WTC11 (cell line): ENCODE measurements around the gene GATA2.

Experiments used
- ERG ChIP-seq: fragments of 250-450 bp; sonication (Bioruptor Pico); IDR thresholded peaks from 2 replicates; pipeline ENCODE4 v1.8.0; 2021; ENCODE audit warnings: mild to moderate bottlenecking
- SP1 ChIP-seq: sonication (generic); formaldehyde crosslinking; conservative IDR thresholded peaks from 2 replicates; pipeline ENCODE4 v1.8.1; 2022; ENCODE audit warnings: missing genetic modification reagents
- TEAD4 ChIP-seq: sonication (generic); formaldehyde crosslinking; IDR thresholded peaks from 2 replicates; pipeline ENCODE4 v1.8.0; 2022; ENCODE audit warnings: mild to moderate bottlenecking, missing genetic modification reagents
- TF ChIP-seq, protein P1 (sequence below): sonication (generic); formaldehyde crosslinking; IDR thresholded peaks from 2 replicates; pipeline ENCODE4 v1.8.1; 2023; ENCODE audit warnings: mild to moderate bottlenecking, missing genetic modification reagents, moderate library complexity

GRCh38 chr3:128438488-128439072 is 54.4 kb downstream of the GATA2 start:
- TF ChIP-seq ERG (no peak), TEAD4 (no peak), SP1 (CRISPR knock-in tag) (no peak)
- TF ChIP-seq, protein P1, sequence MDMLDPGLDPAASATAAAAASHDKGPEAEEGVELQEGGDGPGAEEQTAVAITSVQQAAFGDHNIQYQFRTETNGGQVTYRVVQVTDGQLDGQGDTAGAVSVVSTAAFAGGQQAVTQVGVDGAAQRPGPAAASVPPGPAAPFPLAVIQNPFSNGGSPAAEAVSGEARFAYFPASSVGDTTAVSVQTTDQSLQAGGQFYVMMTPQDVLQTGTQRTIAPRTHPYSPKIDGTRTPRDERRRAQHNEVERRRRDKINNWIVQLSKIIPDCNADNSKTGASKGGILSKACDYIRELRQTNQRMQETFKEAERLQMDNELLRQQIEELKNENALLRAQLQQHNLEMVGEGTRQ (CRISPR knock-in tag) = no peak
